Measurements from ENCODE around the gene COQ10B.

Gene COQ10B

GRCh38 chr2:197500503-197501131 is 47.3 kb downstream of the COQ10B start:
- DNase-seq (ENCODE audit: insufficient read length, low spot score) (no peak), FAIRE-seq (peak; percentile 6)
- TF ChIP-seq POLR2A (IDR thresholded peaks at IDR 0.05; ENCODE audit: low read depth, low read length) = no peak

DNA sequence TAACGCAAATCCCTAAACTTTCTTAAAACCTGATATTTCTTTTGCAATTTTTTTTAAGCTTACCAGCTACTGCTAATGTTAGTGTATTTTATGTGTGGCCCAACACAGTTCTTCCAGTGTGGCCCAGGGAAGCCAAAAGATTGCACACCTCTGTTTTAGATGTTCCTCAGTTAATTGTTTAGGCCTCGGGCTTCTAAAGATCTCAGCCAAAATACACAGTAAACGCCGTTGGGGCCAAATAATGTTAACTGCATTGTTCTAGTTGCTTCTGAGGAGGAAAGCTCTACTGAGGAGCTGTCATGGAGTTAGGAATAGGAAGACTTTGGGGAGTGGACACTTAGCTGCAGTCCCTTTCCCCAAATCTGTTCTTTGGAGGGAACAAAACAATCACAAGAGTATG is 48.8 kb downstream of the COQ10B start:
- FAIRE-seq (no peak), DNase-seq (ENCODE audit: insufficient read length, low spot score) (no peak)
- TF ChIP-seq POLR2A (IDR thresholded peaks at IDR 0.05; ENCODE audit: low read depth, low read length) = no peak

DNA sequence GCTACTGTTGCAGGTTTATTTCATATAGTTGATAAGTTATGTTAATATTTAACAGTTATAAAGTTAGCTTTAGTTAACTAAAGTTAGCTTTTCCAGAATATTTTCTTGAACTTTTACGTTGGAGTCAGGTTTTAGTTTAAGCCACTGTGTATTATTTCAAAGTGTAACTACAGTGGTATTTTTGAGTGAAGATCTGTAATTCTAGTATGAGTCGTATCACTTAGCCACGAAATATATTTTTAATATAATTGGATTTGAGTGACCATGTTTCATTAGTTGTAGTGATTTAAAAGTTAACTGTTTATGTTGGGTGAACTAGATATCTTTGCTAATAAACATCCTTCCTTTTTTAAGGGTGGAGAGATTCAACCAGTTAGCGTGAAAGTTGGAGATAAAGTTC is 49.3 kb downstream of the COQ10B start:
- TF ChIP-seq POLR2A (IDR thresholded peaks at IDR 0.05; ENCODE audit: low read depth, low read length) = no peak
- no peak for DNase-seq (ENCODE audit: insufficient read length, low spot score)
- no peak for FAIRE-seq

DNA sequence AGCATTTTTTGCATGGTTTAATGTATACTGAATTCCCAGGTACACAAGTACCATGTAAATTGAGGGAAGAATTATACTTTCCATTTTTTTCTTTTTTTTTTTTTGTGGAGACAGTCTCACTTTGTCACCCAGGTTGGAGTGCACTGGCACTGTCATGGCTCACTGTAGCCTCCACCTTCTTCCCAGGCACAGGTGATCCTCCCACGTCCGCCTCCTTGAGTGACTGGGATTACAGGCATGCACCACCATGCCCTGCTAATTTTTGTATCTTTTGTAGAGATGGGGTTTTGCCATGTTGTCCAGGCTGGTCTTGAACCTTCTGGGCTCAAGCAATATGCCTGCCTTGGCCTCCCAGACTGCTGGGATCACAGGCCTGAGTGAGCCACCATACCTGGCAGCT is 50.6 kb downstream of the COQ10B start:
- DNase-seq (ENCODE audit: insufficient read length, low spot score) (no peak), FAIRE-seq (no peak)
- TF ChIP-seq POLR2A (IDR thresholded peaks at IDR 0.05; ENCODE audit: low read depth, low read length) = no peak

GRCh38 chr2:197504512-197504911 is 51.2 kb downstream of the COQ10B start:
- no peak for TF ChIP-seq POLR2A (IDR thresholded peaks at IDR 0.05; ENCODE audit: low read depth, low read length)
- FAIRE-seq = no peak

GRCh38 chr2:197506658-197507057 is 53.3 kb downstream of the COQ10B start:
- no peak for TF ChIP-seq POLR2A (IDR thresholded peaks at IDR 0.05; ENCODE audit: low read depth, low read length)
- FAIRE-seq (no peak), DNase-seq (ENCODE audit: insufficient read length, low spot score) (no peak)

More at GRCh38 chr2:197504512-197504911, 51.2 kb downstream of the COQ10B start:
- DNase-seq (ENCODE audit: insufficient read length, low spot score) = no peak

DNA sequence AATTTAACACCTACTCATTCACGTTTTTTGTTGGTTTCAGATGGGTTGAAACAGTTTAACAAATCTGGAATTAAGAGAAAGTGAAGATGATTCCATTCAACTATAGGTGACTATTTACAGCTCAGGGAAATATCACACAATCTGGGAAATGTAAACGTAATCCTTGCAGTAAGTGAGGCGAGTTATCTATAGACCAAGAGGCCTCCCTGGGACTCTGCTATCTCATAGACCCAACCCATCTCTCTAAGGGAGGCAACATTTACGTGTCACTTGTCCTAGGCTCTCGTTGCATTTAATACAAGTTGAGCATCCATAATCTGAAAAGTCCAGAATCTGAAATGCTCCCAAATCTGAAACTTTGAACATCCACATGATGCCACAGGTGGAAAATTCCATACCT is 60.6 kb downstream of the COQ10B start:
- no peak for FAIRE-seq
- TF ChIP-seq POLR2A (IDR thresholded peaks at IDR 0.05; ENCODE audit: low read depth, low read length) = no peak
- DNase-seq (ENCODE audit: insufficient read length, low spot score) = no peak

DNA sequence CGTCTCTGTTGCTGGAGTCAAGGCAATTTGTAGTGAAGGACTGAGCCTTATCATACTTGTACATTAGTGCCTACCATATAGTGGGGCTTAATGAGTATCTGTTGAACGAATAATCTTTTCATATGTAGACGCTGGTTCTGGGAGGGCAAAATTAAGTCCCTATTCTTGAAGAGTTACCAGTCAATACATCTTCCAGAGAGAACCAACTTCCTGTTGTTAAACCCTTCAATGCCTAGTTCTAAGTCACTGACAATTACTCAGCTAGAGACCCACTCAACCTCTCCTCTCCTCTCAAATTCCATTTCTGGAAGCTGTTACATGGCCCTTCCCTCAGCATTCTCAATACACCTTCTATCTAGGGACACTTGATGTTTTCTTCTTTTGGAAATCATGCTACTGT is 61.4 kb downstream of the COQ10B start:
- FAIRE-seq (peak; percentile 43), DNase-seq (ENCODE audit: insufficient read length, low spot score) (no peak)

GRCh38 chr2:197515315-197515738 is 62.0 kb downstream of the COQ10B start:
- DNase-seq (ENCODE audit: insufficient read length, low spot score) = no peak
- no peak for FAIRE-seq
- no peak for TF ChIP-seq POLR2A (IDR thresholded peaks at IDR 0.05; ENCODE audit: low read depth, low read length)

More for the DNA sequence above, 61.4 kb downstream of the COQ10B start:
- TF ChIP-seq POLR2A (IDR thresholded peaks at IDR 0.05; ENCODE audit: low read depth, low read length) = no peak

GRCh38 chr2:197515739-197516392 is 62.5 kb downstream of the COQ10B start, which contains the start of gene MOB4:
Gene MOB4, plus strand, starts transcription at chr2:197516066. Its CDS starts 21 bp downstream, at chr2:197516087.
- FAIRE-seq (peak; percentile 77), DNase-seq (ENCODE audit: insufficient read length, low spot score) (peak; percentile 89)
- TF ChIP-seq POLR2A (IDR thresholded peaks at IDR 0.05; ENCODE audit: low read depth, low read length) = peak; percentile 87

- FAIRE-seq (no peak), DNase-seq (ENCODE audit: insufficient read length, low spot score) (no peak)
- TF ChIP-seq POLR2A (IDR thresholded peaks at IDR 0.05; ENCODE audit: low read depth, low read length) = no peak
These were observed 63.0 kb downstream of the COQ10B start for GRCh38 chr2:197516393-197516761.

GRCh38 chr2:197517150-197517549 is 63.8 kb downstream of the COQ10B start:
- FAIRE-seq (no peak), DNase-seq (ENCODE audit: insufficient read length, low spot score) (no peak)
- TF ChIP-seq POLR2A (IDR thresholded peaks at IDR 0.05; ENCODE audit: low read depth, low read length) = no peak

Measured in H54 (cell line).